Activated CD4-positive, alpha-beta T cell treated with anti-CD3 and anti-CD28 coated beads, Interleukin-2, amount 10 ng/mL, durations not matched to agents 24 days and 14 days (primary cell): ENCODE measurements around the gene ARHGEF10L. TPM values are rescaled to one million over a fixed set of nuclear protein-coding genes. Genes with fewer than 3 reads are reported as not detected.

Experiments used
- DNase-seq: peaks from one replicate; pipeline ENCODE4 v3.0.0; 2022
- H3K27ac Mint-ChIP-seq: one replicate; pipeline ENCODE4 v1.8.0; 2022; ENCODE audit warnings: mild to moderate bottlenecking, mixed read lengths
- H3K27me3 Mint-ChIP-seq: one replicate; pipeline ENCODE4 v1.8.0; 2022; ENCODE audit warnings: mixed read lengths
- H3K36me3 Mint-ChIP-seq: one replicate; pipeline ENCODE4 v1.8.0; 2022; ENCODE audit warnings: low read depth, mild to moderate bottlenecking, mixed read lengths
- H3K4me1 Mint-ChIP-seq: one replicate; pipeline ENCODE4 v1.8.0; 2021; ENCODE audit warnings: mixed read lengths
- H3K4me3 Mint-ChIP-seq: one replicate; pipeline ENCODE4 v1.8.0; 2022; ENCODE audit warnings: mild to moderate bottlenecking, moderate library complexity, mixed read lengths
- H3K9me3 Mint-ChIP-seq: one replicate; pipeline ENCODE4 v1.8.0; 2021; ENCODE audit warnings: mixed read lengths
- intact Hi-C: fragments of 100-400 bp; cut with micrococcal nuclease; formaldehyde crosslinking; loops from one replicate; pipeline ENCODE4 v1.15.1; 2023
- total RNA-seq: library from RNA; stranded (reverse); gene quantifications from 2 replicates; pipeline ENCODE4 v1.2.3, GENCODE V29; 2022

ARHGEF10L gene
- total RNA-seq, 1 donor from 2014 or later = not detected

GRCh38 chr1:17721444-17721843, 181.9 kb downstream of the ARHGEF10L start:
- Mint-ChIP-seq H3K27me3 (no peaks in the 10 kb centered on the region), H3K27ac (no peak overlapping the region), H3K4me3 (no peak overlapping the region), H3K4me1 (no peaks in the 10 kb centered on the region), H3K9me3 (no peaks in the 10 kb centered on the region), H3K36me3 (no peaks in the 10 kb centered on the region)
- no peak for DNase-seq
- intact Hi-C loops = no loop called here

GRCh38 chr1:17723684-17724083, 184.2 kb downstream of the ARHGEF10L start:
- Mint-ChIP-seq H3K27me3 (no peaks in the 10 kb centered on the region), H3K4me1 (no peaks in the 10 kb centered on the region), H3K36me3 (no peaks in the 10 kb centered on the region), H3K27ac (no peak overlapping the region), H3K9me3 (no peaks in the 10 kb centered on the region), H3K4me3 (no peak overlapping the region)
- DNase-seq = no peak
- intact Hi-C loops = no loop called here

GRCh38 chr1:17724150-17724549, 184.7 kb downstream of the ARHGEF10L start:
- Mint-ChIP-seq H3K4me1 (no peaks in the 10 kb centered on the region), H3K36me3 (no peaks in the 10 kb centered on the region), H3K27me3 (no peaks in the 10 kb centered on the region), H3K9me3 (no peaks in the 10 kb centered on the region), H3K4me3 (no peak overlapping the region), H3K27ac (no peak overlapping the region)
- DNase-seq = no peak
- intact Hi-C loops = no loop called here

GRCh38 chr1:17725084-17725719, 185.7 kb downstream of the ARHGEF10L start:
- intact Hi-C loops = no loop called here
- Mint-ChIP-seq H3K4me1 (no peaks in the 10 kb centered on the region), H3K9me3 (no peaks in the 10 kb centered on the region), H3K4me3 (no peak overlapping the region), H3K27ac (no peak overlapping the region), H3K27me3 (no peaks in the 10 kb centered on the region), H3K36me3 (no peaks in the 10 kb centered on the region)
- DNase-seq = no peak

GRCh38 chr1:17725811-17726582, 186.5 kb downstream of the ARHGEF10L start:
- DNase-seq = no peak
- intact Hi-C loops = no loop called here
- H3K36me3 Mint-ChIP-seq = no peaks in the 10 kb centered on the region
- H3K27me3 Mint-ChIP-seq = no peaks in the 10 kb centered on the region
- H3K4me3 Mint-ChIP-seq = no peak overlapping the region
- no peaks in the 10 kb centered on the region for H3K9me3 Mint-ChIP-seq
- H3K4me1 Mint-ChIP-seq = no peaks in the 10 kb centered on the region
- no peak overlapping the region for H3K27ac Mint-ChIP-seq

GRCh38 chr1:17728123-17728712, 188.7 kb downstream of the ARHGEF10L start:
- Mint-ChIP-seq H3K4me3 (no peak overlapping the region), H3K36me3 (no peaks in the 10 kb centered on the region), H3K27ac (no peak overlapping the region), H3K9me3 (no peaks in the 10 kb centered on the region), H3K4me1 (no peaks in the 10 kb centered on the region), H3K27me3 (no peaks in the 10 kb centered on the region)
- DNase-seq = no peak
- intact Hi-C loops = no loop called here

GRCh38 chr1:17729248-17729647, 189.8 kb downstream of the ARHGEF10L start:
- Mint-ChIP-seq H3K27ac (no peak overlapping the region), H3K9me3 (no peaks in the 10 kb centered on the region), H3K27me3 (no peaks in the 10 kb centered on the region), H3K36me3 (no peaks in the 10 kb centered on the region), H3K4me3 (no peak overlapping the region), H3K4me1 (no peaks in the 10 kb centered on the region)
- intact Hi-C loops = no loop called here
- DNase-seq = no peak

GRCh38 chr1:17729909-17730308, 190.4 kb downstream of the ARHGEF10L start:
- no peaks in the 10 kb centered on the region for H3K36me3 Mint-ChIP-seq
- H3K27me3 Mint-ChIP-seq = no peaks in the 10 kb centered on the region
- no peaks in the 10 kb centered on the region for H3K9me3 Mint-ChIP-seq
- no peak overlapping the region for H3K4me3 Mint-ChIP-seq
- intact Hi-C loops = no loop called here
- DNase-seq = no peak
- no peak overlapping the region for H3K27ac Mint-ChIP-seq
- H3K4me1 Mint-ChIP-seq = no peaks in the 10 kb centered on the region

GRCh38 chr1:17731460-17731859, 192.0 kb downstream of the ARHGEF10L start:
- H3K4me3 Mint-ChIP-seq = no peak overlapping the region
- intact Hi-C loops = no loop called here
- no peaks in the 10 kb centered on the region for H3K4me1 Mint-ChIP-seq

GRCh38 chr1:17732475-17732874, 193.0 kb downstream of the ARHGEF10L start:
- no peaks in the 10 kb centered on the region for H3K36me3 Mint-ChIP-seq
- no peak overlapping the region for H3K27ac Mint-ChIP-seq
- H3K4me1 Mint-ChIP-seq = no peaks in the 10 kb centered on the region
- no peaks in the 10 kb centered on the region for H3K27me3 Mint-ChIP-seq
- H3K9me3 Mint-ChIP-seq = no peaks in the 10 kb centered on the region
- no peak for DNase-seq
- intact Hi-C loops = no loop called here
- H3K4me3 Mint-ChIP-seq = no peak overlapping the region

More at GRCh38 chr1:17731460-17731859, 192.0 kb downstream of the ARHGEF10L start:
- no peak for DNase-seq
- H3K27me3 Mint-ChIP-seq = no peaks in the 10 kb centered on the region
- no peak overlapping the region for H3K27ac Mint-ChIP-seq
- no peaks in the 10 kb centered on the region for H3K9me3 Mint-ChIP-seq
- no peaks in the 10 kb centered on the region for H3K36me3 Mint-ChIP-seq

- H3K4me1 Mint-ChIP-seq = no peaks in the 10 kb centered on the region
- H3K27me3 Mint-ChIP-seq = no peaks in the 10 kb centered on the region
- no peaks in the 10 kb centered on the region for H3K36me3 Mint-ChIP-seq
- no peak overlapping the region for H3K27ac Mint-ChIP-seq
- H3K4me3 Mint-ChIP-seq = no peak overlapping the region
- intact Hi-C loops = no loop called here
- no peaks in the 10 kb centered on the region for H3K9me3 Mint-ChIP-seq
- no peak for DNase-seq
Measured at GRCh38 chr1:17733661-17734060, 194.2 kb downstream of the ARHGEF10L start.

- no peaks in the 10 kb centered on the region for H3K4me1 Mint-ChIP-seq
- no peaks in the 10 kb centered on the region for H3K9me3 Mint-ChIP-seq
- no peak overlapping the region for H3K27ac Mint-ChIP-seq
- DNase-seq = no peak
- no peaks in the 10 kb centered on the region for H3K36me3 Mint-ChIP-seq
- no peaks in the 10 kb centered on the region for H3K27me3 Mint-ChIP-seq
- intact Hi-C loops = no loop called here
- H3K4me3 Mint-ChIP-seq = no peak overlapping the region
Measured at GRCh38 chr1:17734609-17735008, 195.1 kb downstream of the ARHGEF10L start.

GRCh38 chr1:17735348-17735747, 195.8 kb downstream of the ARHGEF10L start:
- intact Hi-C loops = no loop called here
- Mint-ChIP-seq H3K4me3 (no peak overlapping the region), H3K27me3 (no peaks in the 10 kb centered on the region), H3K36me3 (no peaks in the 10 kb centered on the region), H3K9me3 (no peaks in the 10 kb centered on the region), H3K27ac (no peak overlapping the region), H3K4me1 (no peaks in the 10 kb centered on the region)
- DNase-seq = no peak

- intact Hi-C loops = no loop called here
Measured at GRCh38 chr1:17735793-17736192, 196.3 kb downstream of the ARHGEF10L start.

More at GRCh38 chr1:17735793-17736192, 196.3 kb downstream of the ARHGEF10L start:
- H3K4me1 Mint-ChIP-seq = no peaks in the 10 kb centered on the region
- no peaks in the 10 kb centered on the region for H3K9me3 Mint-ChIP-seq
- DNase-seq = no peak
- no peak overlapping the region for H3K27ac Mint-ChIP-seq
- H3K27me3 Mint-ChIP-seq = no peaks in the 10 kb centered on the region
- no peak overlapping the region for H3K4me3 Mint-ChIP-seq
- H3K36me3 Mint-ChIP-seq = no peaks in the 10 kb centered on the region
